ENCODE results near the gene FAXC.
"Not testable (repeated sequence)": the region's sequence is repeated elsewhere in the genome, so short reads cannot be mapped to it uniquely, and the experiment has no call there.

The FAXC gene

DNA sequence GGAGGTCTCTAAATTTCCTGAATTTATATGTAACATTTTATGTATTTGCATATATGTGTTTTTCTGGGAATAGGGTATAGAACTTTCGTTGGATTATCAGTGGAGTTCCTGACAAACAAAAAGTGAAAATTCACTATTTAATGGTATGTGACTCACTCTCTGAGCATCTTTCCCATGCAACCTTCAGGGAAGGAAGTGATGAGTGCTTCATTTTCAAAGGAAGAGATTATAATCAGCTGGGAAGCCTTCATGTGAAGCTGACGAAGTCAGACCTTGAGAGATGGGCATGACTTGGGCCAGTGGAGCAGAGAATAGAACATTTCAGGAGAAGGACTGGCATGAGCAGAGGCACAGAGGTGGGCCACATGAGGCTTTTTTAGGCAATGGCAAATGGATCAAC, 72.7 kb downstream of the FAXC start:
- DNase-seq: no peak

DNA sequence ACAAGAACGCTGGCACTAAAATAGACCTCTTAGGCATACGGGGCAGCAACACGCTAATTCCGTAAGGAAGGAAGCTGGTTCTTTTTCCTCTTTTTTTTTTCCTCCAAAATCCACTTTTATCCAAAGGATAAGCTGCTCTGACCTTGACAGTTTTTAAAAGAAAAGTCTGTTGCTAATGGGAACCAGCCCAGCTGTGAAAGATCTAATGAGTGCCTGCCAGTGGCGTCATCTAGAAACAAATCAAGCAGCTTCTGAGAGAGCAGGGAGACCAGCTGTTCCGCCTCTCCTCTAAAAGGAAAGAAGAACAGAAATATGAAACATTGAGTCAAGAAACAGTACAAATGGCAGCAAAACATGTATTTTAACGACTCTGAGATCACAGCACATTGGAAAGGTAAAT, 78.6 kb downstream of the FAXC start:
- DNase-seq: peak; percentile 61

DNA sequence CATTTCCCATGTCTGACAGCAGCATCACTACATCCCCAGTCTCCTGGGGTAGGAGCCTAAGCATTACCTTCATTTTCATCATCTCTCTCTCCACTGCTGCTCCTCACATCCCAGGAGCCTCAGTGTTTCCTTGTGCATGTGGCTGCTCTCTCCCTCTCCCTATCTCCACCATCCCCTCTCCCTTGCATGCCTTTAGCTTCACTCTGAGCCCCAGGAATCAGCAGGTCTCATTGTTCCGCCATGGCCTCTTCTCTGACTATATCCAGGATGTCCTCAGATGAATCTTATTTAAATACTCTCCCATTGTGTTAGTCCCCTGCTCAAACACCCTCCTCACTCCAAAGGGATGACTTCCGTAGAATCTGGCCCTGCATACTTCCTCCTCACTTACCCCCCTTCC, 79.4 kb downstream of the FAXC start:
- DNase-seq: no peak

DNA sequence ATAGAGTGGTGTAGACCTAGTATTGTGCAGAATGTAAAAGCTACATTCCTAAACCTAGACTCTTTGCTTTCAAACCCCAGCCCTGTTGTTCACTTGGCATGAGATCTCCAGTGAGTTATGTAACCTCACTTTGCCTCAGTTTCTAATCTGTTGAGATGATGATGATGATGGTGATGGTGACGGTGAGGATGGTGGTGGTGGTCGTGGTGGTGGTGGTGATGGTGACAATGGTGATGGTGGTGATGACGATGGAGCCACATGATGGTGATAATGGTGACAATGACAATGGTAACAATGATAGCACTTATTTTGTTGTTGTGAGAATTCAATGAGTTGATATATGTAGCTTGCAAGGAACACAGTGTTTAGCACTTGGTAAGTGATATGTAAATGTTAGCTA, 80.3 kb downstream of the FAXC start:
- no peak for DNase-seq

DNA sequence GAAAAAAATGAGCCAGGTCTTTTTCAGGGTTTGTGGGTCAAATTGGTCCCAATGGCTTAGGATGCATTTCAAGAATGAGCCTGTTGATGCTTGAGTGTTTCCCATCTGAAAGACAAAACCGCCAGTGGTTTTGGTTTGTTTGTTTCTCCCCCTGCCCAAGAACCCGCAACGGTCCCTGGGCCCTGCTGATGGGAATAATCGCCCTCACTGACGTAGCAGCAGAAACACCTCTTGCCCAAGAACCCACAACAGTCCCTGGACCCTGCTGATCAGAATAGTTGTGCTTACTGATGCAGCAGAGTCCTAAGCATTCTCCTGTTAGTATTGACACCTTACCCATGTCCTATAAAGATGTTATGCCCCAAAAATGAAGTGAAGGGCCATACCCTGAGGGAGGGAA, 82.5 kb downstream of the FAXC start:
- DNase-seq: not testable (repeated sequence)

DNA sequence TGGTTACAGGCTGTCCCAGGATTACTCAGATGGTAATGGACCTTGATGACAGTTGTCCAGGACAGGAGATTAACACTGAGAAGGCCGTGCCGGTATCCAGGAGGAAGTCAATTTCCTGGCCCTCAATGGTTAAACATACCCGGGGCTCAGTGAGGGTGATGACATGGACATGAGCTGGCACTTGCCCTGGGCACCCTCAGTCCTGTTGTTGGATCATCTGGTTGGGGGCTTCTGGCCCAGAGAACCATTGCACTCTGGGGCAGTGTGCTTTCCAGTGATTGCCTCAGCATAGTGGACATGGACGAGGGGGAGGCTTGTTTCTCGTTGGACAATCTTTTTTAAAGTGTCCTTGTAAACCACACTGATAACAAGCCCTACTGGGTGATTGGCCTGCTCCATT, 84.0 kb downstream of the FAXC start:
- DNase-seq: not testable (repeated sequence)

DNA sequence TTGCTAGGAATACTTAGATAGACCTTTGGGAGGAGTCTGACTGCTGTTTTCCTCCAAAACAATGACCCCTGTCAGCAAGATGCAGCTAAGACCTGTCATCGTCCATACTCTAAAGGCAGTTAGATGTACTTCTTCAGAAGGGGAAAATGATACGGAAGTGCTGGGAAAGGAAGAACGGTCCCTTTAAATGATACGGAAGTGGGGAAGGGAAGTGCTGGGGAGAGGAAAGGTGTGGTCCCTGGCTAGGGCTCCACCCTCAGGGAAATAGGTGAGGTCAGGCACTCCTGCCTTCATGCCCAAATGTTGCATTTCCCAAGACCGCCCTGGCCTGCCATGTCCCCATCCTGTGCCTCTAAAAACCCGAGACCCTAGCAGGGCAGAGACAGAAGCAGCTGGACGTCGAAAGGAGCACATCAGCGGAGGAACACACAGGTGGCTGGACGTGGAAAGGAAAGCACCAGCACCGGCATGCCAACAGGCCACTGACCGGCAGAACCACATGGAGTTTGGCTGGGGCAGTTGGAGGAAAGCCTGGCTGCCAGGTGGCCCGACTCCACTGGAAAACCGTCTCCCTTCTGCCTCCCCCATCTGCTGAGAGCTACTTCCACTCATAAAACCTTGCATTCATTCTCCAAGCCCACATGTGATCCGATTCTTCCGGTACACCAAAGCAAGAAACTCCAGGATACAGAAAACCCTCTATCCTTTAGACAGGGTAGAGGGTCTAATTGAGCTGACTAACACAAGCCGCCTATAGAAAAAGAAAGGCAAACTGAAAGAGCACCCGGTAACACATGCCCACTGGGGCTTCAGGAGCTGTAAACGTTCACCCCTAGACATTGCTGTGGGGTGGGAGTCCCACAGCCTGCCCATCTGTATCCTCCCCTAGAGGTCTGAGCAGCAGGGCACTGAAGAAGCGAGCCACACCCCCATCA, 94.6 kb downstream of the FAXC start:
- no peak for DNase-seq

DNA sequence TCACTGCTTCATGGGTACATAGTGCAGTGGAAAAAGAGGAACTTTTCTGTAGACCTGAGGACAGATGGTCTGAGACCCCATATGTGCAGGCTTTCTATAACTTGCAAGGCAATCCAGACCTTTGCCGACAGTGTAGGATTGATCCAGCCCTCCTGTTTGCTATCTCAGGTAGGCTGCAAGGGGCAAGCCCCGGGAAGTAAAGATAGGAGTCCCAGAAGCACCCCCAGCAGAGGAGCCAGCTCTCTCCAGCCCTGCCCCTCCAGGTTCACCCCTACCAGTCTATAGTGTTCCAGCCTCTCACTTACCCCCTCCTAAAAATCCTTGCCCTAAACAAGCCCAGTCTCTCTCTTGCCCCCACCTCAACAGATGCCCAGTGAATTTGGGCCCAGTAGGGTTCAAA, 96.2 kb downstream of the FAXC start:
- DNase-seq: no peak

DNA sequence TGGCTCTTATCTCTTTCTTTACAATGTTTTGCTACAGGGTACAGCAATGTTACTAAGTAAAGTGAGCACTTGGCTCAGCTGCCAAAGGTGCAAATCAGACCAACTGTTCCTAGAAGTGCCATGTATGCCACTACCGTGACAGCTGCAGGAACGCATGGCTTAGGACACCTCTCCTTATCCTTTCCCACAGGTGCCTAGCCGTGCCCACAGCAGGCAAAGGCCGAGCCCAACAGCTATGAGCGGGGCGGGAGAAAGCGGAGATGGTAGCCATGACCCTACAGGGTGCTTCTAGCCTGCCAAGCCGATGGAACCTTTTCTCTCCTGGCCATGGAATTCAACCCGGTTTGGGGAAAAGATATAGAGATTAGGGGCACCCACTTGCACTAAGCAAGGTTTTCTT, 97.1 kb downstream of the FAXC start:
- no peak for DNase-seq

DNA sequence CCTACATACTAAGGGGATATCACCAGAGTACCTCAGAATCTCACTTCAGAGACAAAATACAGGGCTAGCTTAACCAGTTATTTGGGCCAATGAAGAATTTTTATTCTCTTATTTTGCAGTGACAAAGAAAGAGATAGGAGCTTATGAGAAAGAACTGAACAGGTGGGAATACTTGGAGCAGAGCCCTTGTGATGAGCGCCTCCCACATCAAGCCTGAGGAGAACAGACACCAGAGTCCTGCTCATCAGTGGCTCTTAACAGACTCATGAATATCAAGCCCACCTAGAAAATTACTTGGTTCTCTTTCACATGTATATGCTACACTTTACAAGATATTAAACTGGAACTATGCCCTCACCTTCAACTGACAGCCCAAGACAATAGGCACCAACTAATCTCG, 99.0 kb downstream of the FAXC start:
- no peak for DNase-seq

DNA sequence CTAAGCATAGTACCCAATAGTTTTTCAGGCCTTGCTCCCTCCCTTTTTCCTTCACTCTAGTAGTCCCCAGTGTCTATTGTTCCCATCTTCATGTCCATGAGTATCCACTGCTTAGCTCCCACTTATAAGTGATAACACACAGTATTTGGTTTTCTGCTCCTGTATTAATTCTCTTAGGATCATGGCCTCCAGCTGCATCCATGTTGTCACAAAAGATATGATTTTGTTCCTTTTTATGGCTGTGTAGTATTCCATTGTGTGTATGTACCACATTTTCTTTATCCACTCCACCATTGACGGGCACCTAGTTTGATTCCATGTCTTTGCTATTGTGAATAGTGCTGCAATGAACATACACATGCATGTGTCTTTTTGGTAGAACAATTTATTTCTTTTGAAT, 102.9 kb downstream of the FAXC start:
- no peak for DNase-seq

DNA sequence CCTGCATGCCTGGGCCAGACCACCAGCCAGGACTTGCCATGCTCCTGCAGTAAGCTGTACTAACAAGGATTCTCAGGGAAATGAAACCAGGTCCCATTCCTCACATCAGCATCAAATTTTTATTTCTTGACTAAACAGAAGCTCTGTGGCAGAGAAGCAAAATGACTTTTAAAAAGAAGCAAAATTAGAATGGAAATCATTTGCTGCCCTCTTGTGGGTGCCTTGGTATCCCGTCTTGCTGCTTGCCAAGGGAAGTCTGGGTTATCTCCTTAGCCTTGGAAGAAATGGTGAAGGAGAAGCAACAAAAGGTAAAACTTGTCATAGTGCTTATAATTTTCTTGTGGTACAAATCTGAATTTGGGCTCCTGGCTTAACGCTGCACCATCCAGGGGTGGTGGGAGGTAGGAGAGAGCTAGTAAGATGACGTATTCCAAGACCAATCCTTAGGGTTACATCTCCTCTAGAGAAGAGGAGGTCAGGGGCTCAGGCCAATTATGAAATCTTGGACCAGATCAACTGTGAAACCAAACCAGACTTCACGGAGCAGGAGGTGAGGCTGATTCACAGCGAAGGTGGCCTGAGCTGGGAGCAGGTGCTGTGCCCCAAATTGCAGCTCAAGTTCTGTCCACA, 107.5 kb downstream of the FAXC start:
- DNase-seq: peak; percentile 70

DNA sequence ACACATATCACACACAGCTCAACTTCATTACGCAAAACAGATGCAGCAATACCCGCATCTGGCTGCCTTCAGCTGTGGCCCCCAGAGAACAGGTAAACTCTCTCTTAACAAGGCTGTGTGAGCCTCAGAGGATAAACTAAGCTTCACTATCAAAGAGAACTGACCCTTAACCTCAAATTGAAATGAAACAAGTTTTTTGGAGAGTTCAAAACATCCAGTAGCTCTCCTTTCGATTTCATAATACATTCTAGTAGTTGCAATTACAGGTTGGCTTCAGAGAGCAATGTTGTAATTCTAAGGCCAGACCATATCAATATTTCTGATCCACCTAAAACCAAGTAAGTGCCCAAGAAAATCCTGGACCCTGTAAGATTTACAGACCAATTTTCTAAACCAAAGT, 113.5 kb downstream of the FAXC start:
- no peak for DNase-seq

DNA sequence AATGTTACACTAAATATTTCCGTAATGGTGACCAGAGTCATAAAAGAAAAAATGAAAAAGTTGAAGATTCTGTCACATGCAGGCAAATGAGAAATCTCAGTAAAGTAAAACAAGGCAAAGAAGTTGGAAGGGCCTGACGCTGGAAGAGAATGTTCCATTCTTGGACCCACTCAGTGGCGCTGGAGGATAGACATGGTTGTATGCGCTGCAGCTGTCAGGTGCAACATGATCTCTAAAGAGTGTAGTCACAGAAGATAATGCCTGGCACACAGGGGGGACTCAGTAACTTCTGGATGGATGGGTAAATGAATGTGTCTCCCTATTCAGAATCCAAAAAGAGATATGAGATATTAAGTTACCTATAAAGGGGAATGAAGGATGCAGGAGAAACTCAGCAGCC, 116.3 kb downstream of the FAXC start:
- no peak for DNase-seq

DNA sequence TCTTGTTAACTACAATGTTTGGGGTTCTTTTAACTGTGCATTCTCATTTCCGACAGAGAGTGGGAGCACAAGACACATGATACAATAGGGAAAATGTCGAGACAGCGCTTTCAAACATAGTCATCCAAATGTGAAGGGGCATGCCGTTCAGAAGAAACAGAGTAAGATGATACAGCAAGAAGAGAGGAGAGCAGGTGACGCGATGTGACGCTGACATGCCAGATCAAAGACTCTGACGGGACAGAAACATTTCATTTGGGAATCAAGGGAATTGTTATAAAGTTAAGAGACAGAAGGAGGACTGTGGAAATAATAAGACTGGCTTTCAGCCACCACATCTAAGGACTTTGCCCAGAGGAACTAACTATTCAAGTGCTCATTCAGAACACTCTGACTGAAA, 117.4 kb downstream of the FAXC start:
- no peak for DNase-seq

DNA sequence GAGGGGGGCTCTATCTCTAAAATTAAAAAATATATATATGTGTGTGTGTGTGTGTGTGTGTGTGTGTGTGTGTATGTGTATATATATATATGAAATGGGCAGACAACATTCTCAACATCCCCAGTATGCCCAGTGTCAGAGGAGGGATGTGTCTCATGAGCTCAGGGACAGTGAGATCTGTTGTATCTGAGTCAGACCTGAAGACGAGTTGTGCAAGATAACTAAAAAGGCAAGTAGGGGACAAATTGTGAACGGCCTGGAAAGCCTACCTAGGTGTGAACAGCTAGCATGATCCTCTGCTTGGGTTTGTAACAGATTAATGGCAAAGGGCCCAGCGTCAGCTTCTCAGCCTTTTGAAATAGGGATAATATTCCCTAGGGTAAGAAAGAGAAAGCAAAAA, 124.3 kb downstream of the FAXC start:
- no peak for DNase-seq

Measured in eye (tissue), 1 donor.